ENCODE measurements around the gene RAPH1. TPM values are rescaled to one million over a fixed set of nuclear protein-coding genes. Genes with fewer than 3 reads are reported as not detected.

The RAPH1 gene
- total RNA-seq, 1 experiment from 2014 or later = 29.7 TPM

GRCh38 chr2:203361922-203362321, 173.2 kb downstream of the RAPH1 start:
- CTCF ChIA-PET = no interaction called here

GRCh38 chr2:203361495-203361894, 173.6 kb downstream of the RAPH1 start:
- intact Hi-C loops (cut with micrococcal nuclease; ENCODE audit: unreplicated experiment) = no loop called here
- no peak for DNase-seq (ENCODE audit: low spot score)
- no peak overlapping the region for H3K4me3 ChIP-seq (ENCODE audit: low read depth, low read length, poor library complexity, severe bottlenecking)
- H3K27me3 ChIP-seq (replicated peaks; ENCODE audit: insufficient read depth, low read depth, low read length, poor library complexity) = no peaks in the 10 kb centered on the region
- no peak overlapping the region for H3K27ac ChIP-seq (ENCODE audit: low read depth, low read length, poor library complexity, severe bottlenecking)
- H3K4me1 ChIP-seq (ENCODE audit: insufficient read depth, low read length, poor library complexity, severe bottlenecking) = no peaks in the 10 kb centered on the region
- TF ChIP-seq EZH2 (IDR thresholded peaks at IDR 0.05; ENCODE audit: borderline replicate concordance, low read depth, low read length, poor library complexity, severe bottlenecking) = no peak
- TF ChIP-seq CTCF (conservative IDR thresholded peaks at IDR 0.05; ENCODE audit: low read depth, low read length) = no peak
- POLR2A ChIA-PET (ENCODE audit: low non-redundant PET) = no interaction called here
- H3K9me3 ChIP-seq (ENCODE audit: low read depth, low read length, poor library complexity, severe bottlenecking) = no peaks in the 10 kb centered on the region
- H3K36me3 ChIP-seq (ENCODE audit: insufficient read depth, low read length, poor library complexity, severe bottlenecking) = no peaks in the 10 kb centered on the region
- CTCF ChIA-PET = no interaction called here
- no TSS peak for BruUV-seq (replicated peaks)

More at GRCh38 chr2:203361922-203362321, 173.2 kb downstream of the RAPH1 start:
- Histone ChIP-seq H3K4me3 (ENCODE audit: low read depth, low read length, poor library complexity, severe bottlenecking) (no peak overlapping the region), H3K4me1 (ENCODE audit: insufficient read depth, low read length, poor library complexity, severe bottlenecking) (no peaks in the 10 kb centered on the region), H3K27me3 (replicated peaks; ENCODE audit: insufficient read depth, low read depth, low read length, poor library complexity) (no peaks in the 10 kb centered on the region), H3K36me3 (ENCODE audit: insufficient read depth, low read length, poor library complexity, severe bottlenecking) (peaks cover 3% of the 10 kb centered on the region), H3K9me3 (ENCODE audit: low read depth, low read length, poor library complexity, severe bottlenecking) (no peaks in the 10 kb centered on the region), H3K27ac (ENCODE audit: low read depth, low read length, poor library complexity, severe bottlenecking) (no peak overlapping the region)
- no TSS peak for BruUV-seq (replicated peaks)
- DNase-seq (ENCODE audit: low spot score) = no peak
- intact Hi-C loops (cut with micrococcal nuclease; ENCODE audit: unreplicated experiment) = no loop called here
- POLR2A ChIA-PET (ENCODE audit: low non-redundant PET) = no interaction called here
- TF ChIP-seq CTCF (conservative IDR thresholded peaks at IDR 0.05; ENCODE audit: low read depth, low read length) (no peak), EZH2 (IDR thresholded peaks at IDR 0.05; ENCODE audit: borderline replicate concordance, low read depth, low read length, poor library complexity, severe bottlenecking) (no peak)

DNA sequence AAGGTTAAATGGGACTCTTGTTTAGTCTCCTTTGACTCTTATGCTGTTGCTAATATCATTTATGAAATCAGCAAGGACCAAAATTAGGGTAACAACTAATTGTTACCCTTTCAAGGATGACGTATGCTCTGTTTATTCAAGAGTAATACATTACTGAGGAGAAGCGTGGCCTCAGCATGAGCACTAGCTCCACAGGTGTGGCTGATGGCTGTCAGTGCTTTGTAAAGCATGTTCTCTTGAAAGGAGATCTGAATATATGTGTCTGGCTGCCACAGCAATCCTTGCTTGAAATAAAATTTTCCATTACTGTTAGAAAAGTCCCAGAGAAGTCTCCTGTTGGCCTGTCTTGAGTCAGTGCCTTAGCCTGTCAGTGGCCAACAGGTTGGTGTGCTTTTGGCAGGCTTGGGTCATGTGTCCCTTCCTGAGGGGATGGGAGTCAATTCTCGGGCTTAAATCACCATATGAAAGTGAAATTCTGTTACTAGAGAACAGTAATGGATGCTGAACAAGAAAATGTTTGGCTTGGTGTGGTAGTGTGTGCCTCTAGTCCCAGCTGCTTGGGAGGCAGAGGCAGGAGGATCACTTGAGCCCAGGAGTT, 174.2 kb downstream of the RAPH1 start:
- ChIA-PET POLR2A (ENCODE audit: low non-redundant PET) (no interaction called here), CTCF (no interaction called here)
- Histone ChIP-seq H3K36me3 (ENCODE audit: insufficient read depth, low read length, poor library complexity, severe bottlenecking) (no peaks in the 10 kb centered on the region), H3K27ac (ENCODE audit: low read depth, low read length, poor library complexity, severe bottlenecking) (no peak overlapping the region), H3K4me1 (ENCODE audit: insufficient read depth, low read length, poor library complexity, severe bottlenecking) (no peaks in the 10 kb centered on the region), H3K9me3 (ENCODE audit: low read depth, low read length, poor library complexity, severe bottlenecking) (no peaks in the 10 kb centered on the region), H3K27me3 (replicated peaks; ENCODE audit: insufficient read depth, low read depth, low read length, poor library complexity) (no peaks in the 10 kb centered on the region), H3K4me3 (ENCODE audit: low read depth, low read length, poor library complexity, severe bottlenecking) (no peak overlapping the region)
- no peak for DNase-seq (ENCODE audit: low spot score)
- TF ChIP-seq EZH2 (IDR thresholded peaks at IDR 0.05; ENCODE audit: borderline replicate concordance, low read depth, low read length, poor library complexity, severe bottlenecking) (no peak), CTCF (conservative IDR thresholded peaks at IDR 0.05; ENCODE audit: low read depth, low read length) (no peak)
- no TSS peak for BruUV-seq (replicated peaks)
- intact Hi-C loops (cut with micrococcal nuclease; ENCODE audit: unreplicated experiment) = no loop called here
